T-helper 9 cell (primary cell): ENCODE measurements around the gene SLC19A3.
"Not testable (repeated sequence)": the region's sequence is repeated elsewhere in the genome, so short reads cannot be mapped to it uniquely, and the experiment has no call there.

Source experiments
- DNase-seq: peaks from one replicate; pipeline ENCODE4 v3.0.0-alpha.2; 2020

The SLC19A3 gene

GRCh38 chr2:227703280-227703732, 14.5 kb downstream of the SLC19A3 start:
- no peak for DNase-seq

GRCh38 chr2:227701556-227701955, 16.3 kb downstream of the SLC19A3 start:
- no peak for DNase-seq

- DNase-seq = no peak
Observed at GRCh38 chr2:227696990-227697679, 20.7 kb downstream of the SLC19A3 start.

- DNase-seq = no peak
Observed at GRCh38 chr2:227687189-227687588, 30.6 kb downstream of the SLC19A3 start.

- DNase-seq = no peak
Observed at GRCh38 chr2:227684258-227684657, 33.6 kb downstream of the SLC19A3 start.

- DNase-seq = no peak
Observed at GRCh38 chr2:227677928-227678327, 39.9 kb downstream of the SLC19A3 start.

GRCh38 chr2:227674485-227674884, 43.3 kb downstream of the SLC19A3 start:
- no peak for DNase-seq

GRCh38 chr2:227673620-227674019, 44.2 kb downstream of the SLC19A3 start:
- not testable (repeated sequence) for DNase-seq

- DNase-seq = no peak
Observed at GRCh38 chr2:227671170-227671905, 46.5 kb downstream of the SLC19A3 start.

- DNase-seq = not testable (repeated sequence)
Observed at GRCh38 chr2:227666631-227667170, 51.1 kb downstream of the SLC19A3 start, which contains the start of gene SCYGR5. Gene SCYGR5, plus strand, starts transcription at chr2:227666804. Its CDS starts 0 bp downstream, at chr2:227666804.

GRCh38 chr2:227665189-227665940, 52.5 kb downstream of the SLC19A3 start:
- DNase-seq = no peak

GRCh38 chr2:227661827-227662226, 56.0 kb downstream of the SLC19A3 start:
- DNase-seq = no peak

GRCh38 chr2:227661025-227661649, 56.7 kb downstream of the SLC19A3 start:
- DNase-seq = no peak

- DNase-seq = no peak
Observed at GRCh38 chr2:227657199-227657845, 60.5 kb downstream of the SLC19A3 start.

- DNase-seq = no peak
Observed at GRCh38 chr2:227655454-227655853, 62.4 kb downstream of the SLC19A3 start.

- no peak for DNase-seq
Observed at GRCh38 chr2:227654426-227654825, 63.4 kb downstream of the SLC19A3 start.

GRCh38 chr2:227653419-227653818, 64.4 kb downstream of the SLC19A3 start:
- DNase-seq = no peak

- no peak for DNase-seq
Observed at GRCh38 chr2:227643990-227644551, 73.8 kb downstream of the SLC19A3 start.

- DNase-seq = no peak
Observed at GRCh38 chr2:227642656-227643055, 75.2 kb downstream of the SLC19A3 start.

- no peak for DNase-seq
Observed at GRCh38 chr2:227634201-227634600, 83.6 kb downstream of the SLC19A3 start.
